ENCODE measurements around the gene PAXX.

Gene PAXX

DNA sequence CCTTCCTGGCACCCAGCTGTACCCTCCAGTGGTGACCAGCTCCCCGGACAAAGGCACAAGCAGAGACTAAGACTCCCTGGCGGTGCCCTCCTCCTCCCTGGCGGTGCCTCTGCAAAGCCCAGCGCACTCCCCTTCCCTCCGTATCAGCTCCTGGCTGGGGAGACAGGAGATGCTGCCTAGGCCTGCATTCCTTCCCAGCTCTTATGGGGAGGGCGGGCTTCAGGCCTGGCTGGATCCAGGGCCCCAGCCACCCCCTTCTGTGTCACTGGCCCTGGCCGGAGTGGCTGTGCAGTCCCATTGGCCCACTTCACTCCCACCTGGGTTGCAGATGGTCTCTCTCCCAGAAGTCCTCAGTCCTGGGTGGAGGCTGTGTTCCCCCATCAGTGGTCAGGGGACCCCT is 33.7 kb upstream of the PAXX start:
- DNase-seq (ENCODE audit: low read depth) = no peak
- TF ChIP-seq, protein P1, sequence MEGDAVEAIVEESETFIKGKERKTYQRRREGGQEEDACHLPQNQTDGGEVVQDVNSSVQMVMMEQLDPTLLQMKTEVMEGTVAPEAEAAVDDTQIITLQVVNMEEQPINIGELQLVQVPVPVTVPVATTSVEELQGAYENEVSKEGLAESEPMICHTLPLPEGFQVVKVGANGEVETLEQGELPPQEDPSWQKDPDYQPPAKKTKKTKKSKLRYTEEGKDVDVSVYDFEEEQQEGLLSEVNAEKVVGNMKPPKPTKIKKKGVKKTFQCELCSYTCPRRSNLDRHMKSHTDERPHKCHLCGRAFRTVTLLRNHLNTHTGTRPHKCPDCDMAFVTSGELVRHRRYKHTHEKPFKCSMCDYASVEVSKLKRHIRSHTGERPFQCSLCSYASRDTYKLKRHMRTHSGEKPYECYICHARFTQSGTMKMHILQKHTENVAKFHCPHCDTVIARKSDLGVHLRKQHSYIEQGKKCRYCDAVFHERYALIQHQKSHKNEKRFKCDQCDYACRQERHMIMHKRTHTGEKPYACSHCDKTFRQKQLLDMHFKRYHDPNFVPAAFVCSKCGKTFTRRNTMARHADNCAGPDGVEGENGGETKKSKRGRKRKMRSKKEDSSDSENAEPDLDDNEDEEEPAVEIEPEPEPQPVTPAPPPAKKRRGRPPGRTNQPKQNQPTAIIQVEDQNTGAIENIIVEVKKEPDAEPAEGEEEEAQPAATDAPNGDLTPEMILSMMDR (IDR thresholded peaks at IDR 0.05; ENCODE audit: low read length, missing control alignments) = no peak
- no peak overlapping the region for H3K4me3 ChIP-seq (replicated peaks; ENCODE audit: low read depth, low read length)

DNA sequence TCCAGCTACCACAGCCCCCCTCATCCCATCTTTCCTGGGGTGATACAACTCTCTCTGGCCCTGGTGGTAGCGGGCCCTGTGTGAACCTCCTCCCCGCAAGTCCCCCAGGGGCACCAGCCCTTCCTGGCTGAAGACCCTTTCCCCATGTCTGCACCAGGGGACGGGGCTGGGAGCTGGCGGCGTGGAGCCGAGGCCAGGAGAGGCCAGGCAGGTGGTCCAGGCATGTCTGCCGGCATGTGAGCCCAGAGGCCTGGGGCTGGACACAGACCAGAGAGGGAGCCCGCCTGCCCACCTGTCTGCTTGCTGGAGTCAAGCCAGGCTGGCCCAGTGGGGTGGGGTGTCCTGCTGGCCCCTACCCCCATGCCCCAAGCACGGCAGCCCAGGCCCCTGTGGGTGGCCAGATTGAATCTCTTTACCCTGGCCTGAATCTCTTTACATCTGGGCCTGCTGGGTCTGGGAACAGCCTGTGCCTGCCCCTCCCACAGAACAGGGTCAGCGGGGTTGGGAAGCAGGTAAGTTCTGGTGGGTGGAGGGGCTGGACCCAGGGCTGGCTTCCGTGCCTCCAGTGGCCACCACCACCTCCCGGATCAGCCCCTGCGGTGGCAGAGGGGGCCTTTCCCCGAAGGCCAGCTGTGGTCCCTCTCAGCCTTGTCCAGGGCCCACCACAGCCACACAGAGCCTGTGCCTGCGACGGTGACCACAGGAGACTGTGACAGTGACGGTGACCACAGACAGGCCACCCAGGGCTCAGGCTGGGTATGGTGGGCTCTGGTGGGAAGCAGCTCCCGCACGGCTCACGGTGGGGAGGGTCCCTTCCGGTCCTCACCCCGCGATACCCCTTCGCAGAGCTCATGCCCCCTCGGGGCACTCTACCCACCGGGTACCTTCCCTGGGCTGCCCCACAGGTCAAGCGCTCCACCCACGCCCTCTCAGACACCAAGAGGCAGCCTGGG is 33.0 kb upstream of the PAXX start:
- no peak overlapping the region for H3K4me3 ChIP-seq (replicated peaks; ENCODE audit: low read depth, low read length)
- TF ChIP-seq, protein P1 (IDR thresholded peaks at IDR 0.05; ENCODE audit: low read length, missing control alignments) = no peak
- no peak for DNase-seq (ENCODE audit: low read depth)

DNA sequence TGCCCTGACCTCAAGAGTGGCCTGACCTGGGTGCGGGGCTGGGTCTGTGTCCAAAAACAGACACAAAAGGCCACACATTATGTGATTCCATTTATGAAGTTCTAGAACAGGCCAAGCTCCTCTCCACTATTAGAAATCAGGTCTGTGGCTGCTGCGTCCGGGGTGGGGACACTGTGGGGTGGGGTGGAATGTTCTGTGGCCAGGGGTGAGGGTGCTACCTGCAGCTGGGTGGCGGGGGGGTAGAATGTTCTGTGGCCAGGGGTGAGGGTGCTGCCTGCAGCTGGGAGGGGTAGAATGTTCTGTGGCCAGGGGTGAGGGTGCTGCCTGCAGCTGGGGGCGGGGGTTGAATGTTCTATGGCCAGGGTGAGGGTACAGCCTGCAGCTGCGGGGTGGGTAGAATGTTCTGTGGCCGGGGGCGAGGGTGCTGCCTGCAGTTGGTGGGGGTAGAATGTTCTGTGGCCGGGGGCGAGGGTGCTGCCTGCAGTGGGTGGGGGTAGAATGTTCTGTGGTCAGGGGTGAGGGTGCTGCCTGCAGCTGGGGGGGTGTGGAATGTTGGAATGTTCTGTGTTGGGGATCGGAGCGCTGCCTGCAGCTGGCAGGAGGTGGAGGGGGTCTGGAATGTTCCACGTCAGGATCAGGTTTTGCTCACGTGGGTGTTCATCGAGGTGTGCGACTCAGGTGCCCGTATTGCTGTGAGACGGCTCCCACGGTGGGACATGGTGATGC is 31.8 kb upstream of the PAXX start:
- no peak for DNase-seq (ENCODE audit: low read depth)
- TF ChIP-seq, protein P1 (IDR thresholded peaks at IDR 0.05; ENCODE audit: low read length, missing control alignments) = no peak

DNA sequence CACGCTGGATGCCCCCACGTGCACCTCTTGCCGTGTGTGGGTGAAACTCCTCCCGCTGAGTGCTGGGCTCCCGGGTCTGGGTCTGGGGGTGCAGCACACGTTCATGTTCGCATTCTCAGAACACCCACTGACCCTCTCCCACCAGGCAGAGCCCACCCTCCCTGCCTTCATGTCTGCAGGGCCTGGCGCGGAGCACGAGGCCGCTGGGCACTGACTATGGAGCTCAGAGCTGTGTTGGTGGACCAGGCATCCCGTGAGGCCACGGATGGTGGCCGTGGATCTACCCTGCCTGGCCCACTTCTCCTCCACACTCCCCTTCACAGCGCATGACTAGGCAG is 31.3 kb upstream of the PAXX start:
- TF ChIP-seq, protein P1 (IDR thresholded peaks at IDR 0.05; ENCODE audit: low read length, missing control alignments) = no peak
- no peak for DNase-seq (ENCODE audit: low read depth)
- H3K4me3 ChIP-seq (replicated peaks; ENCODE audit: low read depth, low read length) = no peak overlapping the region

More for the DNA sequence above, 31.8 kb upstream of the PAXX start:
- H3K4me3 ChIP-seq (replicated peaks; ENCODE audit: low read depth, low read length) = no peak overlapping the region

DNA sequence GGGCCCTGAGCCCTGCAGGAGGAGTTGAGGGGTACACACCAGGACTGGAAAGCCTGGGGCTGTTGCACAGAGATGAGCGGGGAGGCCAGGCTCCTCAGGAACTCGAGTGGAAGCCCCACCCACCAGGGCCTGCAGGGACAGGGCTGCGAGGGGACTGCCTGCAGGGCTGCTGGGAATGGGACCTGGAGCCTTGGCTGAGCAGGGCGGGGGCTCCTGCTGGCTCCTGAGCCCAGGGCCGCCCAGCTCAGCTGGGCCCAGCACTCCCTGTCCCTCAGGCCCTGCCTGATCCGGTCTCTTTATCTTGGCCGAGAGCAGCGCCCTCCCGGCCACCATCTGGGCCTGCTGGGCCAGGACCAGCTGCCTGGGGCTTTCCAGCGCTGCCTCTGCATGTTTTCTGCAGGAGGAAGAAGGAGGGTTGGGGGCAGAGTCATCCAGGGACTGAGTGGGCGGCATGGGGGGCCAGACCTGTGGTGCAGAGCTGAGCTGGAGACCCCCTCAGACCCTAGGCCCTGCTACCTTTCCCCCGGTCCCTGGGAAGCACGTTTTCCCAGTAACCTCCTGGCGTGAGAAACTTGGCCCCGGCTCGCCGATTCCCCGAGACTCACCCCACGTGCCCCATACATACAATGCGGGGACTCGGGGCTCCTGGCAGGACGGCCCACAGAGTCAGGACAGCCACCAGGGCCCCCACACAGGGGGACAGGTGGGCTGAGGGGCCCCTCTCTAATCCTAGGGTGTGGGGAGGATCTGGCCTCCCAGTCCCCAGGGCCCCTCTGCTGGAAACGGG is 30.8 kb upstream of the PAXX start:
- TF ChIP-seq, protein P1 (IDR thresholded peaks at IDR 0.05; ENCODE audit: low read length, missing control alignments) = no peak
- H3K4me3 ChIP-seq (replicated peaks; ENCODE audit: low read depth, low read length) = no peak overlapping the region
- no peak for DNase-seq (ENCODE audit: low read depth)

DNA sequence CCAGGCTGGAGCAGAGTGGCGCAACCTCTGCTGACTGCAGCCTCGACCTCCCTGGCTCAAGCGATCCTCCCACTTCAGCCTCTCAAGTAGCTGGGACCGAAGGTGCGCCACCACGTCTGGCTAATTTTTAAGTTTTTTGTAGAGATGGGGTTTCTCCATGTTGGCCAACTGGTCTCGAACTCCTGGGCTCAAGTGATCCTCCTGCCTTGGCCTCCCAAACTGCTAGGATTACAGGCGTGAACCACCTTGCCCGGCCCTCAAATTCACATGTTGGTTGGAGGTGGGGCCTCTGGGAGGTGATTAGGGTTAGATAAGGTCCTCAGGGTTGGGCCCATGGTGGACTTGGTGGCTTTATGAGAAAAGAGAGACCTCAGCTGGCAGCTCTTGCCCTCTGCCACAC is 30.1 kb upstream of the PAXX start:
- H3K4me3 ChIP-seq (replicated peaks; ENCODE audit: low read depth, low read length) = no peak overlapping the region
- no peak for DNase-seq (ENCODE audit: low read depth)
- TF ChIP-seq, protein P1 (IDR thresholded peaks at IDR 0.05; ENCODE audit: low read length, missing control alignments) = no peak
